Fibroblast of lung (primary cell): ENCODE data around the gene PRSS22.

Experiments
- CTCF ChIP-seq, 2 donors: IDR thresholded peaks in 1 of 2; conservative IDR thresholded peaks in 1 of 2; 1 replicate in 1 of 2; 2 replicates in 1 of 2; pipeline ENCODE4 v1.5.1; 2011 to 2012; ENCODE audit warnings: low read length in 2 of 2, control low read depth in 1 of 2, inconsistent platforms in 1 of 2, low read depth in 1 of 2, mild to moderate bottlenecking in 1 of 2
- EZH2 ChIP-seq: IDR thresholded peaks from 2 replicates; pipeline ENCODE4 v1.5.1; 2012; ENCODE audit warnings: low read length, control low read depth, mild to moderate bottlenecking; ENCODE audit errors: missing control alignments

GRCh38 chr16:2852731-2853507 is 5.1 kb downstream of the PRSS22 start:
- TF ChIP-seq EZH2 (no peak), CTCF (conservative IDR thresholded peaks at IDR 0.05 in 1 of 2, IDR thresholded peaks at IDR 0.05 in 1 of 2; ENCODE audit: low read depth in 1 of 2, low read length in 2 of 2) (no peak)
